ENCODE results near the gene ANKDD1B.
"Not testable (repeated sequence)": the region's sequence is repeated elsewhere in the genome, so short reads cannot be mapped to it uniquely, and the experiment has no call there.

The ANKDD1B gene

DNA sequence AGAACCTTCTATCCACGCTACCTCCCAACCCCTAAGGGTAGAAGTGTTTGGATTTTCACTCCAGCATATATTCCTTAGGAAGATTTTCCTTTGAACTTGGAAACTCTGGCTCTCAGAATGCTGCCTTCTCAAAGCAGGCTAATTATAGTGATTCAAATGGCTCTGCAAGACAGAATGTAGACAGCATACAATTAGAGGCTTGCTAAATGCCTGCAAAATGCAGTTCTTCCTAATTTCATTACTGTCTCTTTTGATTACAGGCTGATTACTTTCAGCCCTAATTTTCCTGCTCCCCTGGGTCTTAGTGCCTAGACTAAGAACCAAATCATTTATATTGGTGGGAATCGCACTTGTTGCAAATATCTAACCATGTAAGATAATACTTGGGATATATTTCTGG is 50.8 kb downstream of the ANKDD1B start:
- no peak for DNase-seq

DNA sequence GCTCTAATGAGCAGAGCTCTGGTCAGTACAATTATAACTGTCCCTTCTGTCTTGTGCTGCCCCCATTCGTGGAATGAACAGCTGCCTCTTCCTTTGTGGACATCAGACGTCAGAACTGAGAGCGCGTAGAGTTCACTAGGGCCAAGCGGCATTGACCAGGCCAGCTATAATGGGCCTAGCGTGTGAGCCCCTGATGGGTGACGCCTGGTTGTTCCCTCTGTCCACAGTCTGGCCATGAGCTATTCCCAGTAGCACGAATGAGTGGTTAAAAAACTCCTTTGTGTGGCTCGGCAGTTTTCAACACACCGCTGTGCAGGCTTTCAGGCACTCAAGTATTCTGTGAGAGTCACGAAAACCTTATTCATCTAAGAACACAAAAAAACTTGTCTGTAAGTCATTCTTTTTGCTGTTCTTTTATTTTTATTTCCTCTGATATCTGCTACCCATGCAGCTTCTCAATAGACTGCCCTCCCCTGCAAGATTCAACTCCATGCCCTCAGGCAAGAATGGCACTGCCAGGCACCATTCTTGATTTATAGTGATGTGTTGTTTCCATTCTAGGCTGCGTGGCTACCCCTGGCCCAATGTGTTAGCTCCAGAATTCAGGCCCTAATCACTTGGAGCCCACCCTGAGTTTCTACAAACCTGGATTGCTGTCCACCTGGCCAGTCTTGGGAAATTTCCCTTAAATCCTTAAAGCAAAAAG is 52.5 kb downstream of the ANKDD1B start:
- no peak for DNase-seq

- no peak for DNase-seq
Measured at GRCh38 chr5:75664979-75665378, 53.7 kb downstream of the ANKDD1B start.

GRCh38 chr5:75666801-75667200 is 55.5 kb downstream of the ANKDD1B start:
- no peak for DNase-seq

- DNase-seq: no peak
Measured at GRCh38 chr5:75667586-75667985, 56.3 kb downstream of the ANKDD1B start.

GRCh38 chr5:75668445-75668844 is 57.2 kb downstream of the ANKDD1B start:
- DNase-seq: peak in 1 of 2 experiments; percentile 12

DNA sequence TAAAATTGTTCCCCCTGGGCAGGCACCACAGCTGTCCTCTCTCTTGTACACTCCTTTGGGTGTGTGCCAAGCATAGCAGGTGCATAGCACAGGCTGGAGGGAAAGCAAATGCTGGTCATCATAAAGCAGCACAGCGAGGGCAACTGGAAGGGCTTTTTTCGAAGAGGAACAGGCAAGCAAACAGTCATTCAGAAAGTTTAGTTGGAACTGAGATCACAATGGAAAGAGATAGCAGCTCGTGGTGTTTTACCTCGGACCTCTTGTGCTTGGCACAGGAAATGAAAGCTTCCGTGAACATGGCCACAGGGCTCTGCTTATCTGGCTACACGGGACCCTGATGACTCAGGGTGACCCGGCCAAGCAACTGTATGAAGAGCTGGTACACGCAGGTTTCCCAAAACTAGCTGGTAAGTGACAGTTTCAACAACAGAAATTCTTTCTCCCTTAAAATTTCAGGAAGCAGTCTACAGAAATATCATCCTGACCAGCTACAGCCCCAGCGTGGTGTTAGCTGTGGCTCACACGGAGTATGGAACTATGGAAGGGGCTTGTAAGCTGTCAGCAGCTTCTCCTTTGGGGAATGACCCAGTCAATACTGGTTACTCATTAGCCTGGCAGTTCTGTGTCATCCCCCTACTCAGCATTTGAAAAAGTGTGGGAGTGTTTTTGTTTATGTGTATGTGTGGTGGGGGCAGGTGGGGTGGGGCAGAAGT is 57.9 kb downstream of the ANKDD1B start:
- peak; percentile 83 to 90 for DNase-seq

GRCh38 chr5:75670577-75670976 is 59.3 kb downstream of the ANKDD1B start:
- no peak for DNase-seq

- DNase-seq: no peak
Measured at GRCh38 chr5:75671506-75671905, 60.3 kb downstream of the ANKDD1B start.

- no peak for DNase-seq
Measured at GRCh38 chr5:75672616-75673015, 61.4 kb downstream of the ANKDD1B start.

DNA sequence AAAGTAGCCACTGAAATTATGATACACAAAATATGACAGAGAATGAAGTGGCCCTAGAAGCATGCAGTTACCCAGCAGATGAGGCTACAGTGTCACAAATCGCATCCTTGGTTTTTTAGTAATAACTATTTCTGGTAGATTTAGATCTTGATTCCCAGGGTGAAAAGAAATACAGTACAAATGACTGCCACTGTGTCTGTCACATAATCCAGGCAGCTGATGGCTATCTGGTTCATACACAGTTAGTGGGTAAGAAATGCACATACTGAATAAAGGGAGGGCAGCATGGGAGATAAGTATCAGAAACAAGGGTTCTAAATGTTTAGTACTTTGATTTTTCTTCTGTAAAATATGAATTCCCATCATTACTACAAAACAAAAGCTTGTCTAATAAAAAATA is 64.5 kb downstream of the ANKDD1B start:
- DNase-seq: no peak

- DNase-seq: no peak
Measured at GRCh38 chr5:75677607-75678006, 66.4 kb downstream of the ANKDD1B start.

- no peak for DNase-seq
Measured at GRCh38 chr5:75678155-75678554, 66.9 kb downstream of the ANKDD1B start.

DNA sequence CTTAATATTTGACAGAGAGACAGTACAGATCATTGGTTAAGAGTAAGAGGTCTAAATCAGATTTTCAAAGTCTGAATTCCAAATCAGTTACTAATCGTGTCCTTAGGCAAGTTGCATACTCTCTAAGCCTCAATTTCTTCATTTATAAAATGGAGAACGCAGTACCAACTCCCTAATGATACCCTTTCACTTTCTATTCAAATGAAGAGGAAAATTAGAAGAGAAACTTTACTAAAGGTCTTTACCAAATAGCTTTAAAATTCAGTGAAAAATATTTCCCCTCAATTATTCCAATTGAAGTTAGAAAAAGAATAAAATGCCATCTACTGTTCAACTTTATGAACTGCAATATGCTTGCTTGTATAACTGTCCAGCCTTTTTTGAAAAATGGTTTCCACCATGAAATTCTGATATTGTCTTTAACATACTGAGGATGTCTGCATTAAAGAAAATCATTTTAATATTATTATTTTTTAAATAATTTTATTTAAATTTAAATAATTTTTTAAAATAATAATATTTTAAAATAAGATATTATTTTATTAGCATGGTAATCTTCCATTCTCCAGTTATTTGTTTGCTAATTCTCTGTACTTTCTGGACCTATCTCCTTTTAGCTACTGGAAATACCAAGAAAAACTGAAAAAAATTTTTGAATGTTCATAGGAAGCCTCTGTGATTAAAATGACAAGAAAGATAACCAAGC is 70.0 kb downstream of the ANKDD1B start:
- peak in 1 of 2 experiments; percentile 11 for DNase-seq

GRCh38 chr5:75685141-75685540 is 73.9 kb downstream of the ANKDD1B start:
- no peak for DNase-seq

DNA sequence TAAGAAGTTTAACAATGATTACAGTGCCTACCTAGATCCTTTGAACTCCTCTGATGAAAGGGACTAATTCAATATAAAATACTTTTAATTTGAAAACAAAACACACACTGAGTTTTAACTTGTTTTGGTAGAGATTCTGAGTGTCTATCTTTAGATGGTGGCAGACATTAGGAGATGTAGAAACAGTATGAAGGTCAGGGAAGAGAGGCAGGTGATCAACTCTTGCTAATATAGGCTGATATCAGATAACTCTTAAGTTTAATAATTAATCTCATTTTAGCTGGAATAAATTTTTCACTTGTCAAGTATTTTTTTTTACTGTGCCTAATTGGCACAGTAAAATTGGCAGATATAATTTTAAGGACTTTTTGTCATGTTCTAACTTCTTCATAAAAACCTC is 75.2 kb downstream of the ANKDD1B start:
- DNase-seq: no peak

GRCh38 chr5:75690669-75691068 is 79.4 kb downstream of the ANKDD1B start:
- no peak for DNase-seq

DNA sequence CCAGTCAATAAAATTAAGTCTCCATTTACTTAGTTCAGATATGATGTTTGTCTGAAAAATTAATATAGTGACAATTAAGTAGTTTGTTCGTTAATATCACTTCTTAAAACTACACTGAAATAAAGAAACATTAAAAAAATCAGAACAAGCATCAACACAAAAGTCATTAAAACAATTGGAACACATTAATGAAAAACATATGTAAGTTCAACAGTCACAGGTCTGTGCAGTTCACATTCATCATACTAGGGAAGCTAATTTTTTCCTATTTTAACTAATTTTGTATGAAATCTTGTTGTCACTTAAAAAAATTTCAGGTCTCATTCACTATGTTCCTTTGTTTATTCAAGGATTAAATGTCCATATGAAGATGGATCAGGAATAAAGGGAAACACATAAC is 83.5 kb downstream of the ANKDD1B start:
- no peak for DNase-seq

- DNase-seq: not testable (repeated sequence)
Measured at GRCh38 chr5:75695472-75696351, 84.5 kb downstream of the ANKDD1B start.

DNA sequence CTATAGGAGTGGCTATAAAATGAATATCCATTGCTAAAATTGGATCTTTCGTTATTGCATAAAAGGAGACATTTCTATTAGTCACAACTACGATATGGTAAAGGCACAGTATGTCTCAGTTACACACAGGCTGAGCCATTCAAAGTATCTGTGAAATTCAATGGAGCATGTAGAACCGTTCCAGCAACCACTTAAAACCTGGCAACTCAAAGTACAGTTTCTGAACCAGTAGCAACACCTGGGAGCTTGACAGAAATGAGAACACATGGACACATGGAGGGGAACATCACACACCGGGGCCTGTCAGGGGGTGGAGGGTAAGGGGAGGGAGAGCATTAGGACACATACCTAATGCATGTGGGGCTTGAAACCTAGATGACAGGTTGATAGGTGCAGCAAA is 90.6 kb downstream of the ANKDD1B start:
- DNase-seq: no peak

GRCh38 chr5:75706016-75706415 is 94.8 kb downstream of the ANKDD1B start:
- DNase-seq: no peak

DNA sequence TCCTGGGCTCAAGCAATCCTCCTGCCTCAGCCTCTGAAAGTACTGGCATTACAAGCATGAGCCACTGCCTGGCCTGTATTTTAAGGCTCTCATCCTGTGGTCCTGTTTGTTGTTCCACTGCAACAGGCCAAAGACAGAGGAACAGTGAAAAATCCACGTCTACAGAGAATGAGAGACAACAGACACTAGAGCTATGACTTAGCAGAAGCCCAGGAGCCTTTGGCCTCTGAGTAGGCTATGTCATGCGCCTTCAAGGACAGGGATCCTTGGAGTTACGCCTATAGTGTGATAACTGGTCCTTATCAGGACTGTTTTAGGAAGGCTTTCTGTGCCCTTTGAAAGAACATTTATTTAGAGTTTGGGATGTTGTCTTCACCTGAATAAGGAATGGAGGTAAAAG is 95.5 kb downstream of the ANKDD1B start:
- DNase-seq: no peak

DNA sequence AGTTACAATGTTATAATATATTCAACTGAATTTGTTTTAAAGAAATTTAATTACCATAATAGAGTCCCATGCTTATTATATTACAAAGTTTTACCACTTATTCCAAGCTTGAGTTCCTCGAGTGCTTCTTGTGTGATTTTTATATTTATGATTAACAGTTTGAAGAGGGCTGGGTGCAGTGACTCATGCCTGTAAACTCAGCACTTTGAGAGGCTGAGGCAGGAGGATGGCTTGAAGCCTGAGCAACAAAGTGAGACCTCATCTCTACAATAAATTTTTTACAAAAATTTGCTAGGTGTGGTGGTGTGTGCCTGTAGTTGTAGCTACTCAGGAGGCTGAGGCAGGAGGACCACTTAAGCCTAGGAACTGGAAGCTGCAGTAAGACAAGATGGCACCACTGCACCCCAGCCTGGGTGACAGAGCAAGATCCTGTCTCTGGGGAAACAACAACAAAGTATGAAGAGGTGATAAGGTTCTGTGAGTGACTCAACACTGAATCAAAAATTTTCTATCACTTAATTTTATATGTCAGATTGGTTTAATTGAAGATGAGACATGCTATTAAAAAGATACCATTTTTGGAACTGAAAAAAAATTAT is 96.8 kb downstream of the ANKDD1B start:
- DNase-seq: no peak
